ENCODE data around the gene IL3RA.

The IL3RA gene

DNA sequence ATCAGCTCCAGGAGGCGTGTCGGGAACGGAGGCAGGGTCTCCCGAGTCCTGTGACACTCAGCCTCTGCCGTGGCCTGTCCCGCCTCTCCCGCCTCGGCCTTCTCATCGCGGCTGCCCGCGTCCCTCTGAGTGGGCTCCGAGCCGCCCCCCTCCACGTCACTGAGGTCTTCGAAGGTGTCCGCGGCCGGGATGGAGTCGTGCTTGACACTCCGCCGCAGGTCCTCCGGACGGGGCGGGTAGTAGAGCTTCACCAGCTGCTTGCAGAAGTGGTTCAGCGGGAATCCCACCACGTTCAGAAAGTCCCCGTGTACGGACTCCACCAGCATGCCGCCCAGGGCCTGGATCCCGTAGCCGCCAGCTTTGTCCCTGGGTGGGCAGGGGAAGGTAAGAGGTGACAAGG lies 91.2 kb downstream of the IL3RA start:
- no peak for DNase-seq

DNA sequence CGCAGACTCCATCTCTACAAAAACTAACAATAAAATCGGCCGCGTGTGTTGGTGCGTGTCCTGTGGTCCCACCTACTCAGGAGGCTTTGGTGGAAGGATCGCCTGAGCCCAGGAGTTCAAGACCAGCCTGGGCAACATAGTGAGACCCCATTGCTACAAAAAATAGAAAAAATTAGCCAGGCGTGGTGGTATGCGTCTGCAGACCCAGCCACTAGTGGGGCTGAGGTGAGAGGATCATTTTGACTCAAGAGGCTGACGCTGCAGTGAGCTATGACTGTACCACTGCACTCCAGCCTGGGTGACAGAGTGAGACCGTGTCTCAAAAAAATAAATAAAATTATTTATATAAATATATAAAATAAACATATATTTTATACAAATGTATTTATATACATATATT lies 93.9 kb downstream of the IL3RA start:
- DNase-seq, result no peak
